Effector CD4-positive, alpha-beta T cell (primary cell): ENCODE data around the gene PKMYT1.

Experiments used
- DNase-seq: peaks from one replicate; pipeline ENCODE4 v3.0.0-alpha.2; 2020

Gene PKMYT1

GRCh38 chr16:2971985-2972784 lies 8.1 kb downstream of the PKMYT1 start:
- no peak for DNase-seq

- no peak for DNase-seq
These were observed 8.9 kb downstream of the PKMYT1 start for GRCh38 chr16:2971134-2971984.

- DNase-seq = no peak
These were observed 9.7 kb downstream of the PKMYT1 start for GRCh38 chr16:2970563-2970962.

- peak; percentile 60 for DNase-seq
These were observed 10.4 kb downstream of the PKMYT1 start for GRCh38 chr16:2969545-2970521.

- DNase-seq = peak; percentile 61
These were observed 11.3 kb downstream of the PKMYT1 start, which contains the start of gene PAQR4 for GRCh38 chr16:2968738-2969544. TSS of gene PAQR4 (plus strand) at chr16:2969348. CDS start at chr16:2969675, 327 bp downstream.

GRCh38 chr16:2968368-2968737 lies 11.9 kb downstream of the PKMYT1 start:
- DNase-seq = no peak

GRCh38 chr16:2967721-2968161 lies 12.5 kb downstream of the PKMYT1 start:
- no peak for DNase-seq

GRCh38 chr16:2967211-2967631 lies 13.0 kb downstream of the PKMYT1 start:
- no peak for DNase-seq

GRCh38 chr16:2966808-2967191 lies 13.4 kb downstream of the PKMYT1 start:
- DNase-seq = no peak

- no peak for DNase-seq
These were observed 14.0 kb downstream of the PKMYT1 start for GRCh38 chr16:2966043-2966807.

- DNase-seq = peak; percentile 46
These were observed 15.5 kb downstream of the PKMYT1 start for GRCh38 chr16:2964475-2965336.

GRCh38 chr16:2963723-2964474 lies 16.3 kb downstream of the PKMYT1 start, which contains the start of gene KREMEN2:
TSS of gene KREMEN2 (plus strand) at chr16:2964275. CDS start at chr16:2964521, 246 bp downstream.
- no peak for DNase-seq

- DNase-seq = no peak
These were observed 17.0 kb downstream of the PKMYT1 start for GRCh38 chr16:2963074-2963722.

- DNase-seq = no peak
These were observed 17.7 kb downstream of the PKMYT1 start for GRCh38 chr16:2962334-2963073.

GRCh38 chr16:2960183-2961010 lies 19.8 kb downstream of the PKMYT1 start:
- DNase-seq = no peak

GRCh38 chr16:2959206-2959605 lies 21.0 kb downstream of the PKMYT1 start:
- DNase-seq = no peak

- DNase-seq = no peak
These were observed 23.7 kb downstream of the PKMYT1 start for GRCh38 chr16:2956579-2956956.
